ENCODE results near the gene OLFML3.

Gene OLFML3, protein sequence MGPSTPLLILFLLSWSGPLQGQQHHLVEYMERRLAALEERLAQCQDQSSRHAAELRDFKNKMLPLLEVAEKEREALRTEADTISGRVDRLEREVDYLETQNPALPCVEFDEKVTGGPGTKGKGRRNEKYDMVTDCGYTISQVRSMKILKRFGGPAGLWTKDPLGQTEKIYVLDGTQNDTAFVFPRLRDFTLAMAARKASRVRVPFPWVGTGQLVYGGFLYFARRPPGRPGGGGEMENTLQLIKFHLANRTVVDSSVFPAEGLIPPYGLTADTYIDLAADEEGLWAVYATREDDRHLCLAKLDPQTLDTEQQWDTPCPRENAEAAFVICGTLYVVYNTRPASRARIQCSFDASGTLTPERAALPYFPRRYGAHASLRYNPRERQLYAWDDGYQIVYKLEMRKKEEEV

DNA sequence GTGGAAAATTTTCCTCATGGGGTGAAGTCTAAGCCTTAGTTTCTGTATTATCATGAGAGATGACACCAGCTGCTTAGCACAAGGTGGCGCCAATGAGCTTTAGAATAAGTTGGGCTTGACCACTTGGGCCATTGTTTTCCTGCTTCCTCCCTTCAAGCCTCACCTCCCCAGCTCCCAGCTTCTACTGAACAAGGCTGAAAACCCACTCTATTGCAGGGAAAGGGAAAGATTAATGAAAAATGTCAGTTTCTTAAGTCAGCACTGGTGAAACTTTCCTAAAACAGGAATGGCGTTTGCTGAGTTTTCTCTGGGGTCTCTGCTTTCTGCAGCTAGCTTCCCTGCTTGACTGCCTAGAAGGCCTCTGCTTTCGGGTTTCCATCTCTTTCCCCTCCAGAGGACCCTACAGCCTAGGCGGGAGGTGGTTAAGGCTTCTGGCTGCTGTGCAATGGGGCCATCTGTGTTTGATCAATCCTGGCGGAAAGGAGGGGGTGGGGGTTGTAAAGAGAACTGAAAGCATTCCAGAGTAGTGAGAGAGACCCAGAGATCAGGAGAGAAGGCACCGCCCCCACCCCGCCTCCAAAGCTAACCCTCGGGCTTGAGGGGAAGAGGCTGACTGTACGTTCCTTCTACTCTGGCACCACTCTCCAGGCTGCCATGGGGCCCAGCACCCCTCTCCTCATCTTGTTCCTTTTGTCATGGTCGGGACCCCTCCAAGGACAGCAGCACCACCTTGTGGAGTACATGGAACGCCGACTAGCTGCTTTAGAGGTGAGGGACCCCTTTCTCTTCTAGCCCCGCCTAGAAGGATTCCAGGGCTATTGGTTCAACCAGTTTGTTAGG lies at the start of gene OLFML3:
TSS of gene OLFML3 (plus strand) at position 612 of the 840 bp plus-strand sequence. CDS start at position 655, 43 bp downstream.
- peaks cover 20% of the 10 kb centered on the region for H3K36me3 ChIP-seq (ENCODE audit: insufficient read depth, low read depth, low read length)
- no peaks in the 10 kb centered on the region for H3K27me3 ChIP-seq (ENCODE audit: insufficient read depth, low read length)
- H3K4me1 ChIP-seq (ENCODE audit: insufficient read depth, low read length): peaks cover 63% of the 10 kb centered on the region
- peak within 1 kb of the TSS; percentile 79 for H3K9ac ChIP-seq (ENCODE audit: low read depth, low read length)
- H3K27ac ChIP-seq (ENCODE audit: low read length): peak within 1 kb of the TSS; percentile 73
- no peaks in the 10 kb centered on the region for H3K9me3 ChIP-seq (ENCODE audit: insufficient read depth, low read depth, low read length)
- H3K4me3 ChIP-seq (ENCODE audit: low read length): peak within 1 kb of the TSS; percentile 54

DNA sequence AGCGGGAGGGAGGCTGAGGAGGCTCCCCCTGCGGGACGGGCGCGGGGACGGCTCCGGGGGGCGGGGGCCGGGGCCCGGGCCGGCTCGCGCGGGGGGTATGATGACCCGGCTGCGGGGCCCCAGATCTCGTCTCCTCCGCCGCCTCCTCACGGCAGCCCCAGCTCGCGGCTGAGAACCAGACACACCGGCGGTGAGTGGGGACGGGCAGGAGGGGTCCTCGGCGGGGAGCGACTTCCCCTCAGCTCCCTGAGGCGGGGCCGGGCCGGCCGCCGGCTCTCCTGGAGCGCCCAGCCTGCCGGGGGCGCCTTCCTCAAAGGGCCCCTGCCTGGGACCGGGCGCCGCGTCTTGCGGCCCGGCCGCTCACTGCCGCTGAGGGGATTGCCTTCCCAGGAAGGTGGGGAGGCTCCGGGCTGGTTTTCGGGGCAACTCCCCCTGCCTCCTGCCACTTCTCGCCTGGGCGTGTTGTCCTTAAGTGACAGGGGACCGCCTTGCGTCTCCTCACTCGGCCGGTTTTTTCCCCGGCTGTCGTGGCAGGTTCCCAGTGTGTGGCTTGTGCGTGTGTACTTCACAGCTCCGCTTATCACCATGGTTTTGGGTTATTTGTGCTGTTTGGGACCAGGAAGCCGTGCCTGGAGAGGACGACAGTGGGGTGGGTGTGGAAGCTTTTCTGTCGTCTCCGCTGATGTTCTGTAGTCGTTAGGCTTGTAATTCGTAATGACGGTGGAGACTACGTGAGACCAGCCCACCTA lies 49.4 kb upstream of the OLFML3 start:
- H3K4me3 ChIP-seq (ENCODE audit: low read length): peak overlapping the region; percentile 92
- no peak overlapping the region for H3K27ac ChIP-seq (ENCODE audit: low read length)
- H3K9ac ChIP-seq (ENCODE audit: low read depth, low read length): peak overlapping the region; percentile 77; the same call in 1 of the 2 replicates
- no peaks in the 10 kb centered on the region for H3K9me3 ChIP-seq (ENCODE audit: insufficient read depth, low read depth, low read length)
- no peaks in the 10 kb centered on the region for H3K36me3 ChIP-seq (ENCODE audit: insufficient read depth, low read depth, low read length)
- peaks cover 9% of the 10 kb centered on the region; the same call in 1 of the 2 replicates for H3K4me1 ChIP-seq (ENCODE audit: insufficient read depth, low read length)
- H3K27me3 ChIP-seq (ENCODE audit: insufficient read depth, low read length): peaks cover 5% of the 10 kb centered on the region

DNA sequence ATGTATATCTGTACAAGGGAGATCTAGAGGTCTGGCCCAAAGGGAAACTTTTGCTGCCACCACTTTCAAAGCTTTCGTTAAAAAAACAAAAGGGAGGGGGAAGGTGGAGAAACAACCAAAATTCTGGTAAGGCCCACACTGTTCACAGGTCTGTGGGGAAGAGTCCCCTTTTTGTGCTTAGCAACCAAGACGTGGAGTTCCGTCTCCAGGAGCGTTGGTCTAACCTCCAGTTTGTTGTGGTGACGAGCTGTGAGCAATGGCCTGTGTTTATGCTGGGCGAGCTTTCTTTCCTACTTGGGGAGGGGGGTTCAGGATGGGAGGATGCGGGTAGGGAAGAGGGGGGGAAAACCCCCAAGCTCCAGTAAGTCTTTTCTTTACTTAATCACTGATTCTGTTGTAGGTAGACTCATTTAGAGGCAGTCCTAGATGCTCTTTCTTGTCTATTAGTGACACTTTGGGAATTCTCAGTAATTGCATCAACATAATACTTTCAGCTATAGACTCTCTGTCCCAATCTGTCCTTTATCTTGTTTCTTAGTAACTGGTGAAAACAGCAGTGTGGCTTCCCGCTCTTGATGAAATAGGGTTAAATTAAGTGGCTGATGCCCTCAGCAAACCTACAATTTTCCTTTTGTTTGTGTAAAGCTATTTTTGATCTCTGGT lies 48.6 kb upstream of the OLFML3 start:
- peak overlapping the region; percentile 92 for H3K4me3 ChIP-seq (ENCODE audit: low read length)
- peak overlapping the region; percentile 77; the same call in 1 of the 2 replicates for H3K9ac ChIP-seq (ENCODE audit: low read depth, low read length)
- peaks cover 9% of the 10 kb centered on the region; the same call in 1 of the 2 replicates for H3K4me1 ChIP-seq (ENCODE audit: insufficient read depth, low read length)
- H3K27me3 ChIP-seq (ENCODE audit: insufficient read depth, low read length): peaks cover 4% of the 10 kb centered on the region; the same call in 1 of the 2 replicates
- no peak overlapping the region for H3K27ac ChIP-seq (ENCODE audit: low read length)
- no peaks in the 10 kb centered on the region for H3K9me3 ChIP-seq (ENCODE audit: insufficient read depth, low read depth, low read length)
- no peaks in the 10 kb centered on the region for H3K36me3 ChIP-seq (ENCODE audit: insufficient read depth, low read depth, low read length)

DNA sequence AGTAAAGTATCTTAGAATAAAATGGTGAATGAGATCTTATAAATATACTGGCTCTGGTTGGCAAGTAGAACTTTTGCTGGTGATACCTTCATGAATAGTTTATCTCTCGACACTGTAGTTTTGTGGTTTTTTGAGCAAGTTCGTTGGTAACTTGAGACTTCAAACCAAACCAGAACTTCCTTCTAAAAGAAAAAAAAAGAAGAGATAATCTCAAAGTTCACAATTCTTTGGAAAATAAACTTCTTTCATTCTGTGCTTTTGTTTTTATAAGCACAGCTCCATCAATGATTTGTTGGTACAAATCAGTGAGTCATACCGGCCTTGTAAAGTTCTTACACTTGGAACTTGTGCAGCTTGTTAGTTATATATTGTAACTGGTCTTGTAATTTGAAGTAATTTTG lies 47.8 kb upstream of the OLFML3 start:
- H3K4me3 ChIP-seq (ENCODE audit: low read length): peak overlapping the region; percentile 92; the same call in 1 of the 2 replicates
- H3K9ac ChIP-seq (ENCODE audit: low read depth, low read length): no peak overlapping the region
- H3K27ac ChIP-seq (ENCODE audit: low read length): no peak overlapping the region

DNA sequence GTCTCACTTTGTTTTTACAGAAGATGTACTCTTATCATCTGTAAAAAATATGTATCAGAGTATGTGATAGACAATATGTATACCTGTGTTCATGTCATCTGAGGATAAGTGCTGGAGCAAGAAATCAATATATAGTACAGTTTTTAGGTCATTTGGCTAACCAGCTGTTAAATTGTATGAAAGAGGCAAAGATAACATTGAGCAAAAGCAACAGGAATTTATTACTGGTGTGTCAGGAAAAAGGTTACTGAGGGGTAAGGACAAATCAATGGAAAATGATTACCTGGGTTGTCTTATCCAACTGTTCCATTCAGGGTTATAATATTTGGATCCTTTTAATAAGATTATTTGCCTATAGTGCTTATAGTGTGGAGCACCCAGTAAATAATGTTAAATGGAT lies 45.3 kb upstream of the OLFML3 start:
- no peaks in the 10 kb centered on the region for H3K9me3 ChIP-seq (ENCODE audit: insufficient read depth, low read depth, low read length)
- no peaks in the 10 kb centered on the region for H3K36me3 ChIP-seq (ENCODE audit: insufficient read depth, low read depth, low read length)
- no peak overlapping the region for H3K4me3 ChIP-seq (ENCODE audit: low read length)
- H3K9ac ChIP-seq (ENCODE audit: low read depth, low read length): no peak overlapping the region
- H3K27ac ChIP-seq (ENCODE audit: low read length): no peak overlapping the region
- peaks cover 9% of the 10 kb centered on the region; the same call in 1 of the 2 replicates for H3K4me1 ChIP-seq (ENCODE audit: insufficient read depth, low read length)
- H3K27me3 ChIP-seq (ENCODE audit: insufficient read depth, low read length): no peaks in the 10 kb centered on the region

More for the DNA sequence above, 47.8 kb upstream of the OLFML3 start:
- Histone ChIP-seq H3K4me1 (ENCODE audit: insufficient read depth, low read length) (peaks cover 9% of the 10 kb centered on the region; the same call in 1 of the 2 replicates), H3K9me3 (ENCODE audit: insufficient read depth, low read depth, low read length) (no peaks in the 10 kb centered on the region), H3K36me3 (ENCODE audit: insufficient read depth, low read depth, low read length) (no peaks in the 10 kb centered on the region), H3K27me3 (ENCODE audit: insufficient read depth, low read length) (peaks cover 4% of the 10 kb centered on the region; the same call in 1 of the 2 replicates)

DNA sequence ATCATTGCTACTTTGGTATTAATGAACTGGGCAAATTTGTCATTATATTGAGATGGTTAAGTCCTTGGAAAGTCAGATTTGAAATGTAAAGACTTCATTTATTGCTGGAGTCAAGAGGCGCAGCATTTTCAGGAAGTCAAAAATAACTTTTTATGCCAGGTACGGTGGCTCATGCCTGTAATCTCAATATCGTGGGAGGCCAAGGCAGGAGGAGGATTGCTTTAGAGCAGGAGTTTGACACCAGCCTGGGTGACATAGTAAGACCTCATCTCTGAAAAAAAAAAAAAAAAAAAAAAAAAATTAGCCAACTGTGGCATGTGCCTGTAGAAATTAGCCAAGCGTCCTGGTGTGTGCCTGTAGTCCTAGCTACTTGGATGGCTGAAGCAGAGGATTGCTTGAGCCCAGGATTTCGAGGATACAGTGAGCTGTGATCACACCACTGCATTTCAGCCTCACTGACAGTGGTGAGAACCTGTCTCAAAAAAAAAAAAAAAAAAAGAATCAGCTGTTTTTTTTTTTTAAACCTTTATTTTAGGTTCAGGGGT lies 44.7 kb upstream of the OLFML3 start:
- Histone ChIP-seq H3K27me3 (ENCODE audit: insufficient read depth, low read length) (no peaks in the 10 kb centered on the region), H3K4me1 (ENCODE audit: insufficient read depth, low read length) (peaks cover 9% of the 10 kb centered on the region; the same call in 1 of the 2 replicates), H3K9ac (ENCODE audit: low read depth, low read length) (no peak overlapping the region), H3K27ac (ENCODE audit: low read length) (no peak overlapping the region), H3K4me3 (ENCODE audit: low read length) (no peak overlapping the region), H3K36me3 (ENCODE audit: insufficient read depth, low read depth, low read length) (no peaks in the 10 kb centered on the region), H3K9me3 (ENCODE audit: insufficient read depth, low read depth, low read length) (no peaks in the 10 kb centered on the region)

DNA sequence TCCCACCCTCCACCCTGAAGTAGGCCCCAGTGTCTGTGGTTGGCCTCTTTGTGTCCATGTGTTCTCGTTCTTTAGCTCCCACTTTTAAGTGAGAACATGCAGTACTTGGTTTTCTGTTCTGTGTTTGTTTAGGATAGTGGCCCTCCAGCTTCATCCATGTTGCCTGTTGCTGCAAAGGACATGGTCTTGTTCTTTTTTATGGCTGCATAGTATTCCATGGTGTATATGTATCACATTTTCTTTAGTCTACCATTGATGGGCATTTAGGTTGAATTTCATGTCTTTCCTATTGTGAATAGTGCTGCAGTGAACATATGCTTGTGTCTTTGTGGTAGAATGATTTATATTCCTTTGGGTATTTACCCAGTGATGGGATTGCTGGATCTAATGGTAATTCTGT lies 44.1 kb upstream of the OLFML3 start:
- H3K27me3 ChIP-seq (ENCODE audit: insufficient read depth, low read length): no peaks in the 10 kb centered on the region
- H3K4me1 ChIP-seq (ENCODE audit: insufficient read depth, low read length): peaks cover 9% of the 10 kb centered on the region; the same call in 1 of the 2 replicates
- H3K36me3 ChIP-seq (ENCODE audit: insufficient read depth, low read depth, low read length): peaks cover 2% of the 10 kb centered on the region
- H3K9ac ChIP-seq (ENCODE audit: low read depth, low read length): no peak overlapping the region
- H3K4me3 ChIP-seq (ENCODE audit: low read length): no peak overlapping the region
- no peak overlapping the region for H3K27ac ChIP-seq (ENCODE audit: low read length)
- no peaks in the 10 kb centered on the region for H3K9me3 ChIP-seq (ENCODE audit: insufficient read depth, low read depth, low read length)

DNA sequence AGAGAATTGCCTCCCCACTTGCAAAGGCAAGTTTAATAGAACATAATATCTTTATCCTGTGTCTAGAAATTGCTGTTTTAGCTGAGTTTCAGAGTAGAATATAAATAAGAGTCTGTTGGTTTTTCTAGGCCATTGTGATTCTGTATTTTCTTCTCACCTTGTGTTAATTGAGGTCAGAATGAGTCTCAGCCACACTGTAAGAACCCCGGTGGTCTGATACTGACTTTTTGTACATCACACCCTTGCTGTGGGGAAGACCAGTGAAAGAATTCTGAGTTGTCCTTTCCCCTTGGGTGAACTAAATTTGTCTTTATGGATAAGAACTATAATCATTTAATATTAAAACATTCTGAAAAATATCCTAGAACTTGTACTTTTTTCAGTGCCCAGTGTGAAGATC lies 43.3 kb upstream of the OLFML3 start:
- H3K36me3 ChIP-seq (ENCODE audit: insufficient read depth, low read depth, low read length): peaks cover 10% of the 10 kb centered on the region
- no peaks in the 10 kb centered on the region for H3K9me3 ChIP-seq (ENCODE audit: insufficient read depth, low read depth, low read length)
- H3K27ac ChIP-seq (ENCODE audit: low read length): no peak overlapping the region
- peaks cover 4% of the 10 kb centered on the region; the same call in 1 of the 2 replicates for H3K4me1 ChIP-seq (ENCODE audit: insufficient read depth, low read length)
- H3K27me3 ChIP-seq (ENCODE audit: insufficient read depth, low read length): no peaks in the 10 kb centered on the region
- no peak overlapping the region for H3K9ac ChIP-seq (ENCODE audit: low read depth, low read length)
- H3K4me3 ChIP-seq (ENCODE audit: low read length): no peak overlapping the region

DNA sequence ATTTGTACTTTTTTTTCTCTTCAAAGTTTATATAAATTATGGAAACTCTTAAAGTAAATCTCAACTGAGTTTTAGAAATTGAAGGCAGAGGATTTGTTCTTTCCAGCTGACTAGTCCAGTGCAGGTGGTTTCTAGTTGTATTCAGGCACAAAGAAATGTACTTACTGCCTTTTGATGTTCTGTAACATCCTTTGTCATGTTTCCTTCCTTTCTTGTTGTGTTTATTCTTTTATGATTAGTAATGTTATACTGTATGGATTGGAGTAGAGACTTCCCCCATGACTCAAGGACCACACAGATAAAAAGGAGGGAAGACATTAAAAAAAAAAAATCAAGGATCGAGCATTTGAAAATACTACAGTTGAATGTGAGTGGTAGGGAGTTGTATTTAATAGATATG lies 42.1 kb upstream of the OLFML3 start:
- no peak overlapping the region for H3K27ac ChIP-seq (ENCODE audit: low read length)
- no peak overlapping the region for H3K9ac ChIP-seq (ENCODE audit: low read depth, low read length)
- H3K36me3 ChIP-seq (ENCODE audit: insufficient read depth, low read depth, low read length): peaks cover 16% of the 10 kb centered on the region
- no peak overlapping the region for H3K4me3 ChIP-seq (ENCODE audit: low read length)
- H3K27me3 ChIP-seq (ENCODE audit: insufficient read depth, low read length): no peaks in the 10 kb centered on the region
- H3K4me1 ChIP-seq (ENCODE audit: insufficient read depth, low read length): no peaks in the 10 kb centered on the region
- no peaks in the 10 kb centered on the region for H3K9me3 ChIP-seq (ENCODE audit: insufficient read depth, low read depth, low read length)

DNA sequence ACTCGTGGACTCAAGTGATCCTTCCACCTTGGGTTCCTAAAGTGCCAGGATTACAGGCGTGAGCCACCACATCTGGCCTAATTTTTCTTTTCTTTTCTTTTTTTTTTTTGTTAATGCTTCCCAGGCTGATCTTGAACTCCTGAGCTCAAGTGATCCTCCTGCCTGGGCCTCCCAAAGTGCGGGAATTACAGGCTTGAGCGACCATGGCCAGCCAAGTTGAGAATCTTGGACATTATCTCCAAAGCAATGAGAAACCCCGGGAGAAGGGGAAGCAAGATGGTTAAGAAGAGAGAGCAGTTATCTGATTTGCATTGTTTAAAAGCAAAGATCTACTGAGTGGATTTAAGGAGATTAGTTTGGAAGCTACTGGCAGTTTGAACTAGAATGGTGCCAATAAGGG lies 41.1 kb upstream of the OLFML3 start:
- H3K36me3 ChIP-seq (ENCODE audit: insufficient read depth, low read depth, low read length): peaks cover 23% of the 10 kb centered on the region
- no peak overlapping the region for H3K27ac ChIP-seq (ENCODE audit: low read length)
- no peak overlapping the region for H3K4me3 ChIP-seq (ENCODE audit: low read length)
- no peaks in the 10 kb centered on the region for H3K4me1 ChIP-seq (ENCODE audit: insufficient read depth, low read length)
- no peak overlapping the region for H3K9ac ChIP-seq (ENCODE audit: low read depth, low read length)
- H3K27me3 ChIP-seq (ENCODE audit: insufficient read depth, low read length): no peaks in the 10 kb centered on the region
- no peaks in the 10 kb centered on the region for H3K9me3 ChIP-seq (ENCODE audit: insufficient read depth, low read depth, low read length)

All from iPS-20b (cell line).